Measurements from ENCODE around the gene TSPAN18.

GRCh38 chr11:44753961-44754645, 27.3 kb downstream of the TSPAN18 start:
- TF ChIP-seq CTCF (IDR thresholded peaks at IDR 0.05): no peak
- TF ChIP-seq POLR2A (IDR thresholded peaks at IDR 0.05): no peak
